OCI-LY1 (cell line): ENCODE data around the gene ZBTB21.

Experiments used
- H2AFZ ChIP-seq: fragments of 200-600 bp; sonication (generic), shearing (Covaris generic); 2 replicates; pipeline ENCODE4 v1.6.0; 2014; ENCODE audit warnings: antibody characterized with exemption, mild to moderate bottlenecking, low read length
- H3F3A ChIP-seq: fragments of 200-600 bp; sonication (generic), shearing (Covaris generic); 2 replicates; pipeline ENCODE4 v1.6.0; 2014; ENCODE audit warnings: mild to moderate bottlenecking, antibody characterized with exemption, low read length, moderate library complexity; ENCODE audit not compliant: insufficient read depth
- H3K27ac ChIP-seq: fragments of 200-600 bp; sonication (generic); 2 replicates; pipeline ENCODE4 v1.5.1; 2014; ENCODE audit warnings: low read length, mixed run types, mild to moderate bottlenecking, low read depth; ENCODE audit not compliant: poor library complexity, severe bottlenecking
- H3K27me3 ChIP-seq: fragments of 200-600 bp; sonication (generic); 2 replicates; pipeline ENCODE4 v1.6.0; 2014; ENCODE audit warnings: antibody characterized with exemption, mild to moderate bottlenecking, low read length, moderate library complexity; ENCODE audit not compliant: insufficient read depth
- H3K36me3 ChIP-seq: fragments of 200-600 bp; sonication (generic); 2 replicates; pipeline ENCODE4 v1.6.1; 2014; ENCODE audit warnings: mild to moderate bottlenecking, antibody characterized with exemption, low read length, moderate library complexity, mixed read lengths; ENCODE audit not compliant: insufficient read depth
- H3K4me1 ChIP-seq: fragments of 200-600 bp; sonication (generic); 2 replicates; pipeline ENCODE4 v1.5.1; 2014; ENCODE audit warnings: mild to moderate bottlenecking, low read length, moderate library complexity; ENCODE audit not compliant: insufficient read depth, severe bottlenecking
- H3K4me2 ChIP-seq: fragments of 200-600 bp; sonication (generic), shearing (Covaris generic); 2 replicates; pipeline ENCODE4 v1.6.1; 2014; ENCODE audit warnings: low read length
- H3K4me3 ChIP-seq: fragments of 200-600 bp; sonication (generic); 2 replicates; pipeline ENCODE4 v1.5.1; 2014; ENCODE audit warnings: low read length, low read depth, mild to moderate bottlenecking, mixed read lengths; ENCODE audit not compliant: poor library complexity, severe bottlenecking
- H3K79me2 ChIP-seq: fragments of 200-600 bp; shearing (Covaris generic); 2 replicates; pipeline ENCODE4 v1.6.1; 2016; ENCODE audit warnings: mixed run types, low read length, mixed read lengths; ENCODE audit not compliant: insufficient read depth
- H3K9ac ChIP-seq: fragments of 200-600 bp; sonication (generic), shearing (Covaris generic); 2 replicates; pipeline ENCODE4 v1.6.1; 2014; ENCODE audit warnings: mild to moderate bottlenecking, low read length, mixed read lengths
- H3K9me2 ChIP-seq: fragments of 200-600 bp; sonication (generic), shearing (Covaris generic); 2 replicates; pipeline ENCODE4 v1.6.1; 2014; ENCODE audit warnings: low read depth, mild to moderate bottlenecking, low read length, mixed read lengths
- H3K9me3 ChIP-seq: fragments of 200-600 bp; shearing (Covaris generic); 2 replicates; pipeline ENCODE4 v1.6.1; 2014; ENCODE audit warnings: low read length, mixed read lengths
- H4K20me1 ChIP-seq: fragments of 200-600 bp; sonication (generic), shearing (Covaris generic); 2 replicates; pipeline ENCODE4 v1.6.0; 2016; ENCODE audit warnings: mild to moderate bottlenecking, low read length; ENCODE audit not compliant: insufficient read depth
- EZH2 ChIP-seq: fragments of 200-600 bp; sonication (generic), shearing (Covaris generic); IDR thresholded peaks from 2 replicates; pipeline ENCODE4 v1.8.0; 2017; ENCODE audit warnings: borderline replicate concordance, mixed run types, mild to moderate bottlenecking, antibody characterized with exemption, low read length, moderate library complexity, mixed read lengths
- TF ChIP-seq, protein P1 (sequence below): fragments of 200-600 bp; sonication (generic), shearing (Covaris generic); IDR thresholded peaks from 2 replicates; pipeline ENCODE4 v1.5.1; 2017; ENCODE audit warnings: mild to moderate bottlenecking, antibody characterized with exemption, low read length, moderate library complexity, mixed read lengths

The ZBTB21 gene

GRCh38 chr21:42044871-42045495, 34.8 kb upstream of the ZBTB21 start:
- H3K9me3 ChIP-seq = no peaks in the 10 kb centered on the region
- H3K27me3 ChIP-seq = 0 out of 2 replicates have a peak, but pooled peaks cover 6% of the 10 kb centered on the region

GRCh38 chr21:42043961-42044360, 33.8 kb upstream of the ZBTB21 start:
- no peak for TF ChIP-seq EZH2
- TF ChIP-seq, protein P1, sequence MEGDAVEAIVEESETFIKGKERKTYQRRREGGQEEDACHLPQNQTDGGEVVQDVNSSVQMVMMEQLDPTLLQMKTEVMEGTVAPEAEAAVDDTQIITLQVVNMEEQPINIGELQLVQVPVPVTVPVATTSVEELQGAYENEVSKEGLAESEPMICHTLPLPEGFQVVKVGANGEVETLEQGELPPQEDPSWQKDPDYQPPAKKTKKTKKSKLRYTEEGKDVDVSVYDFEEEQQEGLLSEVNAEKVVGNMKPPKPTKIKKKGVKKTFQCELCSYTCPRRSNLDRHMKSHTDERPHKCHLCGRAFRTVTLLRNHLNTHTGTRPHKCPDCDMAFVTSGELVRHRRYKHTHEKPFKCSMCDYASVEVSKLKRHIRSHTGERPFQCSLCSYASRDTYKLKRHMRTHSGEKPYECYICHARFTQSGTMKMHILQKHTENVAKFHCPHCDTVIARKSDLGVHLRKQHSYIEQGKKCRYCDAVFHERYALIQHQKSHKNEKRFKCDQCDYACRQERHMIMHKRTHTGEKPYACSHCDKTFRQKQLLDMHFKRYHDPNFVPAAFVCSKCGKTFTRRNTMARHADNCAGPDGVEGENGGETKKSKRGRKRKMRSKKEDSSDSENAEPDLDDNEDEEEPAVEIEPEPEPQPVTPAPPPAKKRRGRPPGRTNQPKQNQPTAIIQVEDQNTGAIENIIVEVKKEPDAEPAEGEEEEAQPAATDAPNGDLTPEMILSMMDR = no peak
- no peaks in the 10 kb centered on the region for H3K9me2 ChIP-seq
- H4K20me1 ChIP-seq = no peaks in the 10 kb centered on the region
- no peaks in the 10 kb centered on the region for H3K9me3 ChIP-seq
- no peaks in the 10 kb centered on the region for H3K36me3 ChIP-seq
- 0 out of 2 replicates have a peak, but pooled peaks cover 6% of the 10 kb centered on the region for H3K27me3 ChIP-seq
- no peak overlapping the region for H3K27ac ChIP-seq
- no peak overlapping the region for H3K9ac ChIP-seq
- H3K4me1 ChIP-seq = peaks cover 9% of the 10 kb centered on the region
- H2AFZ ChIP-seq = no peak overlapping the region
- H3F3A ChIP-seq = no peaks in the 10 kb centered on the region
- H3K4me2 ChIP-seq = no peak overlapping the region
- H3K79me2 ChIP-seq = no peaks in the 10 kb centered on the region
- no peak overlapping the region for H3K4me3 ChIP-seq

More at GRCh38 chr21:42044871-42045495, 34.8 kb upstream of the ZBTB21 start:
- H3F3A ChIP-seq = no peaks in the 10 kb centered on the region
- no peak overlapping the region for H3K9ac ChIP-seq
- H4K20me1 ChIP-seq = no peaks in the 10 kb centered on the region
- no peaks in the 10 kb centered on the region for H3K79me2 ChIP-seq
- no peaks in the 10 kb centered on the region for H3K9me2 ChIP-seq
- H3K4me3 ChIP-seq = no peak overlapping the region
- H3K36me3 ChIP-seq = no peaks in the 10 kb centered on the region
- H3K4me2 ChIP-seq = no peak overlapping the region
- no peak for TF ChIP-seq EZH2
- TF ChIP-seq, protein P1 = no peak
- H3K4me1 ChIP-seq = no peaks in the 10 kb centered on the region
- H2AFZ ChIP-seq = no peak overlapping the region
- H3K27ac ChIP-seq = no peak overlapping the region

- TF ChIP-seq EZH2 = no peak
- TF ChIP-seq, protein P1 = no peak
- H3K9me3 ChIP-seq = no peaks in the 10 kb centered on the region
- H3F3A ChIP-seq = no peaks in the 10 kb centered on the region
- H3K36me3 ChIP-seq = no peaks in the 10 kb centered on the region
- 0 out of 2 replicates have a peak, but pooled peaks cover 6% of the 10 kb centered on the region for H3K27me3 ChIP-seq
- no peak overlapping the region for H3K4me2 ChIP-seq
- no peak overlapping the region for H3K27ac ChIP-seq
- H4K20me1 ChIP-seq = no peaks in the 10 kb centered on the region
- H2AFZ ChIP-seq = no peak overlapping the region
- no peaks in the 10 kb centered on the region for H3K9me2 ChIP-seq
- no peak overlapping the region for H3K9ac ChIP-seq
- peaks cover 14% of the 10 kb centered on the region for H3K4me1 ChIP-seq
- H3K4me3 ChIP-seq = no peak overlapping the region
- no peaks in the 10 kb centered on the region for H3K79me2 ChIP-seq
These were observed 33.2 kb upstream of the ZBTB21 start for GRCh38 chr21:42043201-42043895.
